Ectodermal cell (in vitro differentiated cells): Measurements from ENCODE around the gene NOVA2.

Experiments
- H3K27ac ChIP-seq: 2 replicates; pipeline ENCODE4 v1.7.0; 2013; ENCODE audit warnings: mild to moderate bottlenecking, low read depth, low read length; ENCODE audit not compliant: insufficient read depth, poor library complexity, severe bottlenecking
- H3K27me3 ChIP-seq: 2 replicates; pipeline ENCODE4 v1.7.0; 2013; ENCODE audit warnings: mild to moderate bottlenecking, low read length; ENCODE audit not compliant: insufficient read depth, control insufficient read depth, poor library complexity, severe bottlenecking
- H3K36me3 ChIP-seq: one replicate; pipeline ENCODE4 v1.7.0; 2013; ENCODE audit warnings: low read length; ENCODE audit not compliant: control insufficient read depth, insufficient read depth
- H3K4me1 ChIP-seq: one replicate; pipeline ENCODE4 v1.7.0; 2013; ENCODE audit warnings: low read length; ENCODE audit not compliant: control insufficient read depth, insufficient read depth
- H3K4me3 ChIP-seq: 2 replicates; pipeline ENCODE4 v1.7.0; 2013; ENCODE audit warnings: low read depth, low read length, control low read depth; ENCODE audit not compliant: insufficient read depth
- H3K9me3 ChIP-seq: 2 replicates; pipeline ENCODE4 v1.7.0; 2013; ENCODE audit warnings: mild to moderate bottlenecking, low read length, moderate library complexity; ENCODE audit not compliant: control insufficient read depth
- WGBS, 2 experiments: methylation state at CpG; one replicate each; pipeline ENCODE4 v1.1.7; 2013; ENCODE audit warnings: missing lambda C conversion rate in 2 of 2; 5-methylcytosine and 5-hydroxymethylcytosine counted together

The NOVA2 gene

DNA sequence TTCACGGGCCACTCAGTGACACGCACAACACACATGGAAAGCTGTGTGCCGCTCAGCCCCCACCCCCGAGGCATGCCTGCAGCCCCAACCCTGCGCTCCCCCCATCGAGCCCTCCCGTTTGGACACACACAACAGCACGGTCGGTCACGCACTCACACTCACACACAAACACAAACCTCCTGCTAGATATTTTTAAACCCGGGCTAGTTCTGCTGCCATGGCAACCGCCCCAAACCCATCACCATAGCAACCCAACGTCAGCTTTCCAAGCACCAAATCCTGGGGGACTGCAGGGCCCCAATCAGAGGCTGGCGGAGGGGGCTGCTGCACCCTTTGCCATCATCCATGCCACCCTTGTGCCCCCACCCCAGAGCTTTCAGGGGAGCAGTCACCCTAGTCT lies 2.5 kb upstream of the NOVA2 start:
- H3K4me3 ChIP-seq, result no peak overlapping the region
- peaks cover 24% of the 10 kb centered on the region for H3K4me1 ChIP-seq
- no peak overlapping the region for H3K27ac ChIP-seq
- 76 to 79% methylated on average over 14 of the region's 14 CpGs for WGBS, 2 experiments
- no peaks in the 10 kb centered on the region for H3K9me3 ChIP-seq
- H3K27me3 ChIP-seq, result peaks cover 19% of the 10 kb centered on the region
- no peaks in the 10 kb centered on the region for H3K36me3 ChIP-seq

- Histone ChIP-seq H3K27me3 (peaks cover 19% of the 10 kb centered on the region), H3K4me1 (peaks cover 24% of the 10 kb centered on the region), H3K4me3 (no peak overlapping the region), H3K27ac (no peak overlapping the region), H3K36me3 (no peaks in the 10 kb centered on the region), H3K9me3 (no peaks in the 10 kb centered on the region)
- 80 to 91% methylated on average over 7 to 11 of the region's 11 CpGs for WGBS, 2 experiments
Observed at GRCh38 chr19:45975306-45976070, 1.8 kb upstream of the NOVA2 start.

DNA sequence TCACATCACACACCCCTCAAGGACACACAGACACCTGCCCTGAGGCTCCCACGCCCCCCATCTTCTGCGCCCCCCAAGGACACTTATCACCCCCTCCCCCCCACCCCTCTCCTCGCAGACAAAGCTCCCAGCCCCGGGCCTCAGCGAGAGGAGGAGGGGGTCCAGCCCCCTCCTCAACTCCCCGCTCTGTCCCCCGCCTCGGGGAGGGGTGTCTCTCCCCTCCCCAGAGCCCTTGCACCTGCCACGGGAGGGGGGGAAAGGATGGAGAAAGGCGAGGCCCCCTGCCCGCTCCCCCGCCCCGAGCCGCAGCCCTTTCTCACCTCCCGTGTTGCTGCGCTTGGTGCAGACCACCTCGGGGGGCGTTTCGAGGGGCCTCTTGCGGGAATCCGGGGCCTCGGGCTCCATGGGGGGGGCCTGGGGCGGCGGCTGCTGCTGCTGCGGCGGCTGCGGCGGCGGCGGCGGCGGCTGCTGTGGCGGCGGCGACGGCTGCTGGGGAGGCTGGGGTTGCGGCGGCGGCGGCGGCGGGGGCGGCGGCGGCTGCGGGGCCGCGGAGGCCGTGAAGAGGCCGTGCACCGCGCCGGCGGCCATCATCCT lies 621 bp downstream of the NOVA2 start:
- Histone ChIP-seq H3K4me1 (peaks cover 24% of the 10 kb centered on the region), H3K9me3 (no peaks in the 10 kb centered on the region), H3K27me3 (peaks cover 19% of the 10 kb centered on the region), H3K27ac (no peak overlapping the region), H3K4me3 (peak overlapping the region; percentile 53), H3K36me3 (peaks cover under 1% of the 10 kb centered on the region)
- WGBS, 2 experiments, result 1% methylated on average over 31 to 39 of the region's 54 CpGs

DNA sequence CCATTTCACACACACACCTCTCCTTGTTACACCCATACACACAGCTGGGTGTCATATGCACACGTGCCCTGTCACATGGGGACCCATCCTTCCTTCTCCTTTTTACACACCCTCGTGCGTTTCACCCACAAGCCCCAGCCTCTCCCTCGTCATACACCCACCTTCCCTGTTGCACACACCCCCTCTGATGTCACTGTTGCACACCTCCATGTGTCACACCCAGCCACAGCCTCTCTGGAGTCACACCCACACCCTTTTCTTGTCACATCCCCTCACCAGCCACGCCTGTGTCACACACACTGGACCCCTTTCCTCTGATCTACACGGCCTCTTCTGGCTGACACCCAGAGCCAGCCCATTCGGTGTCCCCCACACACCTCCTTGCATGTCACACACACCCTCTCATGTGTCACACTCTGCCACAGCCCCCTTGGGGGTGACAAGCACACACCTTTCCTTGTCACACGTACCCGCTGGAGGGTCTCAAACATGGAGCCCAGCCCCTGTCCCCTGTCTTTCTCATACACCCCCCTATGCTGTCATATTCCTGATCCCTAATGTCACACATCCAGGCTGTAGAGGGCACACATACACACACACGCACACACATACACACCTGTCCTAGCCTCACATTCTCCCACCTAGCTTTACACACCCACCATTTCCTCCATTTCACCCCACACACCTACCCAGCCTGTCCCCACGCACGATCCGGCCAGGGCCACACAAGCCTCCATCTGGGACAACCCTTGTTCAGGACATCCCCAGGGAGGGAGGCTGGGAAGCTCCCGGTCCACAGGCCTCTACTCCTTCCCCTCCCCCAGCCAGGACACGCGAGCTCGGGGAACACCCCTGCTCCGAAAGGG lies 1.4 kb downstream of the NOVA2 start:
- Histone ChIP-seq H3K36me3 (peaks cover 3% of the 10 kb centered on the region), H3K27ac (no peak overlapping the region), H3K27me3 (peaks cover 19% of the 10 kb centered on the region), H3K4me1 (peaks cover 26% of the 10 kb centered on the region), H3K9me3 (no peaks in the 10 kb centered on the region), H3K4me3 (peak overlapping the region; percentile 53)
- 44 to 47% methylated on average over 18 of the region's 18 CpGs for WGBS, 2 experiments

GRCh38 chr19:45971260-45971902 lies 2.3 kb downstream of the NOVA2 start:
- H3K36me3 ChIP-seq, result peaks cover 3% of the 10 kb centered on the region
- H3K27me3 ChIP-seq, result peaks cover 19% of the 10 kb centered on the region
- peaks cover 28% of the 10 kb centered on the region for H3K4me1 ChIP-seq
- no peaks in the 10 kb centered on the region for H3K9me3 ChIP-seq
- no peak overlapping the region for H3K4me3 ChIP-seq
- H3K27ac ChIP-seq, result no peak overlapping the region
- WGBS, 2 experiments, result 42 to 53% methylated on average over 10 of the region's 11 CpGs

- H3K9me3 ChIP-seq, result no peaks in the 10 kb centered on the region
- H3K36me3 ChIP-seq, result peaks cover 3% of the 10 kb centered on the region
- peaks cover 11% of the 10 kb centered on the region for H3K4me1 ChIP-seq
- peaks cover 19% of the 10 kb centered on the region for H3K27me3 ChIP-seq
- WGBS, 2 experiments, result 90 to 96% methylated on average over 5 of the region's 5 CpGs
- no peak overlapping the region for H3K27ac ChIP-seq
- no peak overlapping the region for H3K4me3 ChIP-seq
Observed at GRCh38 chr19:45969676-45970075, 4.0 kb downstream of the NOVA2 start.

GRCh38 chr19:45968626-45969025 lies 5.0 kb downstream of the NOVA2 start:
- Histone ChIP-seq H3K36me3 (peaks cover 3% of the 10 kb centered on the region), H3K4me3 (no peak overlapping the region), H3K27ac (no peak overlapping the region), H3K4me1 (peaks cover 11% of the 10 kb centered on the region), H3K27me3 (peaks cover 15% of the 10 kb centered on the region), H3K9me3 (no peaks in the 10 kb centered on the region)
- WGBS, 2 experiments, result 92 to 95% methylated on average over 9 of the region's 9 CpGs

DNA sequence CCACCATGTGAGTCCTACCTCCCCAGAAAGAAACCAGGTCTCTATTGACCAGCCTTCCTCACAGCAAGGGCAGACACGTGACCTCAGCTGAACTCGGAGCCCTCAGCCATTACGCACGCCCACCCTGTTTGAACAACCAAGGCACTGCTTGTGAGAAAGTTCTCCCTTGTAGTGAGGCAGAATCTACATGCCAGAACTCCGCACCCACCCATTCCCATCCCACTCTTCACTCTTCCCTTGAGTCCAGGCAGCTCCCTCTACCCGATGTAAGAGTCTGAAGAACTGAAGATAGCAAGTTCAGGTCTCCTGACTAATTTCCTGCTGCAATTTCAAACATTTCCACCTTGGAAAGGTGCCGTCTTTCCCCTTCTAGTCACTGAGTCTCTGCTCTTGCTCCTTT lies 6.4 kb downstream of the NOVA2 start:
- peaks cover 7% of the 10 kb centered on the region for H3K27me3 ChIP-seq
- H3K36me3 ChIP-seq, result peaks cover 3% of the 10 kb centered on the region
- H3K4me1 ChIP-seq, result peaks cover 8% of the 10 kb centered on the region
- no peaks in the 10 kb centered on the region for H3K9me3 ChIP-seq
- H3K27ac ChIP-seq, result no peak overlapping the region
- WGBS, 2 experiments, result 78 to 81% methylated on average over 7 of the region's 7 CpGs
- H3K4me3 ChIP-seq, result no peak overlapping the region

DNA sequence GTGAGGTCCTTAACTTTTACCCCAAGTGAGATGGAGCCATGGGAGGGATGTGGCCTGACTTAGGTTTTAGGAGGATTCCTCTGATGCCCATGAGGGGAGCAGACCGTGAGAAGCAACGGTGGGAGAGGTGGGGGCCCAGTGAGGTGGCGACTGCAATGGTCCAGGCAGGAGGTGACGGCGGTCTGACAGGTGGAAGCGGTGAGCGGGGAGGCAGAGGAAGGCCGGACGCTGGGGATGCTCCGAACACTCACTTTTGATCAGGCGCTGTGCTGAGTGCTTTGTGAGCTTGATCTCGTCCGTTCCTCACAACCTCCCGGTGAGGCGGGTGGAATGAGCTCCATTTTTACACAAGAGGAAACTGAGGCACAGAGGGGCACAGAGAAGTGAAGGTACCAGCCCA lies 11.6 kb downstream of the NOVA2 start:
- H3K27ac ChIP-seq, result no peak overlapping the region
- 91 to 92% methylated on average over 15 of the region's 15 CpGs for WGBS, 2 experiments
- no peaks in the 10 kb centered on the region for H3K27me3 ChIP-seq
- peaks cover 3% of the 10 kb centered on the region for H3K36me3 ChIP-seq
- H3K9me3 ChIP-seq, result no peaks in the 10 kb centered on the region
- H3K4me1 ChIP-seq, result peaks cover 5% of the 10 kb centered on the region
- H3K4me3 ChIP-seq, result no peak overlapping the region
